ENCODE results near the gene KCNA3.

GRCh38 chr1:110635434-110635833 is 39.3 kb downstream of the KCNA3 start:
- TF ChIP-seq MAX (IDR thresholded peaks at IDR 0.05) (no peak), YY1 (IDR thresholded peaks at IDR 0.05) (no peak), TAF1 (conservative IDR thresholded peaks at IDR 0.05) (no peak), SP1 (IDR thresholded peaks at IDR 0.05) (no peak)
- TF ChIP-seq, protein P1, sequence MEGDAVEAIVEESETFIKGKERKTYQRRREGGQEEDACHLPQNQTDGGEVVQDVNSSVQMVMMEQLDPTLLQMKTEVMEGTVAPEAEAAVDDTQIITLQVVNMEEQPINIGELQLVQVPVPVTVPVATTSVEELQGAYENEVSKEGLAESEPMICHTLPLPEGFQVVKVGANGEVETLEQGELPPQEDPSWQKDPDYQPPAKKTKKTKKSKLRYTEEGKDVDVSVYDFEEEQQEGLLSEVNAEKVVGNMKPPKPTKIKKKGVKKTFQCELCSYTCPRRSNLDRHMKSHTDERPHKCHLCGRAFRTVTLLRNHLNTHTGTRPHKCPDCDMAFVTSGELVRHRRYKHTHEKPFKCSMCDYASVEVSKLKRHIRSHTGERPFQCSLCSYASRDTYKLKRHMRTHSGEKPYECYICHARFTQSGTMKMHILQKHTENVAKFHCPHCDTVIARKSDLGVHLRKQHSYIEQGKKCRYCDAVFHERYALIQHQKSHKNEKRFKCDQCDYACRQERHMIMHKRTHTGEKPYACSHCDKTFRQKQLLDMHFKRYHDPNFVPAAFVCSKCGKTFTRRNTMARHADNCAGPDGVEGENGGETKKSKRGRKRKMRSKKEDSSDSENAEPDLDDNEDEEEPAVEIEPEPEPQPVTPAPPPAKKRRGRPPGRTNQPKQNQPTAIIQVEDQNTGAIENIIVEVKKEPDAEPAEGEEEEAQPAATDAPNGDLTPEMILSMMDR (IDR thresholded peaks at IDR 0.05; ENCODE audit: low read depth, low read length, missing input control), result no peak
